K562 (cell line): ENCODE data around the gene RFX3. TPM values are rescaled to one million over a fixed set of nuclear protein-coding genes. Genes with fewer than 3 reads are reported as not detected.

Experiments used
- ATAC-seq: fragments of 200-7000 bp; cut with Tn5 transposase; 3 replicates; pipeline ENCODE4 v1.9.1; 2020; ENCODE audit warnings: moderate library complexity
- BruUV-seq: library from RNA; stranded (reverse); fragments of 400-500 nt; replicated peaks from 2 replicates; lab custom pipeline; 2021; lab: Mats Ljungman, UMichigan
- CTCF ChIA-PET: fragments of 300-600 bp; formaldehyde crosslinking; extraction: SDS; loops from one replicate; lab custom pipeline; 2021; ENCODE audit warnings: low intra/inter-chr PET ratio; lab: Yijun Ruan, JAX
- POLR2A ChIA-PET: fragments of 300-600, 350-650 bp; sonication (Branson Sonifier 250); formaldehyde crosslinking; extraction: SDS; loops from one replicate; lab custom pipeline; 2021; ENCODE audit warnings: antibody characterized with exemption, inconsistent platforms; lab: Yijun Ruan, JAX
- DNase-seq, 4 experiments: peaks; one replicate each; pipeline versions ENCODE4 v3.0.0 to v3.0.0-alpha.2; 2011 to 2018; ENCODE audit warnings: low spot score in 3 of 4, mixed read lengths in 3 of 4; ENCODE audit errors: extremely low read depth in 1 of 4
- FAIRE-seq: peaks from 2 replicates; lab custom pipeline; 2011; peaks lifted over from hg19 to GRCh38; lab: Jason Lieb, UNC
- H2AFZ ChIP-seq: 2 replicates; pipeline ENCODE4 v1.6.0; 2011; ENCODE audit warnings: low read depth, low read length, control low read depth, inconsistent platforms
- H3K27ac ChIP-seq: fragments of 200-600 bp; 3 replicates; pipeline ENCODE4 v1.8.0; 2011; ENCODE audit warnings: low read depth, mild to moderate bottlenecking, control low read depth, inconsistent platforms, low read length, moderate library complexity, mixed read lengths; ENCODE audit errors: extremely low read depth
- H3K27me3 ChIP-seq, 2 experiments: fragments of 300-600 bp in 1 of 2; 2 replicates in 1 of 2; 3 replicates in 1 of 2; pipeline versions ENCODE4 v1.6.0 to v1.8.0; 2011; ENCODE audit warnings: inconsistent platforms in 2 of 2, low read length in 2 of 2, mild to moderate bottlenecking in 1 of 2, mixed read lengths in 1 of 2, moderate library complexity in 1 of 2; ENCODE audit not compliant: control insufficient read depth in 2 of 2, insufficient read depth in 2 of 2
- H3K36me3 ChIP-seq: fragments of 300-600 bp; 3 replicates; pipeline ENCODE4 v1.8.0; 2011; ENCODE audit warnings: mild to moderate bottlenecking, low read length, inconsistent platforms; ENCODE audit not compliant: control insufficient read depth, insufficient read depth
- H3K4me1 ChIP-seq, 2 experiments: fragments of 200-600 bp in 1 of 2; replicated peaks in 1 of 2; 2 replicates in 1 of 2; 3 replicates in 1 of 2; pipeline versions ENCODE4 v1.5.1 to v1.8.0; 2011; ENCODE audit warnings: inconsistent platforms in 2 of 2, low read length in 2 of 2, mild to moderate bottlenecking in 1 of 2, mixed read lengths in 1 of 2, moderate library complexity in 1 of 2; ENCODE audit not compliant: control insufficient read depth in 2 of 2, insufficient read depth in 2 of 2
- H3K4me2 ChIP-seq: 2 replicates; pipeline ENCODE4 v1.6.1; 2011; ENCODE audit warnings: low read length, control low read depth, inconsistent platforms, mixed read lengths; ENCODE audit not compliant: insufficient read depth
- H3K4me3 ChIP-seq: fragments of 200-600 bp; sonication (generic), shearing (Covaris generic); 2 replicates; pipeline ENCODE4 v1.5.1; 2016; ENCODE audit warnings: control low read depth, inconsistent platforms
- H3K79me2 ChIP-seq: fragments of 200-600 bp; 3 replicates; pipeline ENCODE4 v1.8.0; 2011; ENCODE audit warnings: low read length, inconsistent platforms; ENCODE audit not compliant: control insufficient read depth, insufficient read depth
- H3K9ac ChIP-seq, 2 experiments: 2 replicates each; pipeline versions ENCODE4 v1.6.0 to v1.6.1; 2011; ENCODE audit warnings: low read depth in 2 of 2, low read length in 2 of 2, control low read depth in 1 of 2, inconsistent platforms in 1 of 2, mild to moderate bottlenecking in 1 of 2, mixed read lengths in 1 of 2; ENCODE audit not compliant: insufficient read depth in 1 of 2
- H3K9me1 ChIP-seq: one replicate; pipeline ENCODE4 v1.6.0; 2011; ENCODE audit warnings: inconsistent platforms, mild to moderate bottlenecking, low read length, moderate library complexity; ENCODE audit not compliant: control insufficient read depth, insufficient read depth
- H3K9me3 ChIP-seq: replicated peaks from 2 replicates; pipeline ENCODE4 v1.5.1; 2011; ENCODE audit warnings: low read depth, low read length, inconsistent platforms; ENCODE audit not compliant: control insufficient read depth, insufficient read depth
- H4K20me1 ChIP-seq: replicated peaks from 2 replicates; pipeline ENCODE4 v1.6.1; 2011; ENCODE audit warnings: low read length, inconsistent platforms, mixed read lengths; ENCODE audit not compliant: control insufficient read depth, insufficient read depth
- KDM2B ChIP-seq: fragments of 250-450 bp; sonication (Bioruptor Pico); IDR thresholded peaks from 2 replicates; pipeline ENCODE4 v1.8.0; 2021; ENCODE audit warnings: mild to moderate bottlenecking, moderate library complexity
- MAFK ChIP-seq: IDR thresholded peaks from 2 replicates; pipeline ENCODE4 v1.6.1; 2011; ENCODE audit warnings: low read length, improper control_type of control experiment
- MCM5 ChIP-seq: fragments of 450-650 bp; IDR thresholded peaks from 2 replicates; pipeline ENCODE4 v1.6.1; 2016; ENCODE audit warnings: low read depth
- PCBP1 ChIP-seq: fragments of 200-400 bp; formaldehyde crosslinking; IDR thresholded peaks from 2 replicates; pipeline ENCODE4 v1.6.1; 2018; ENCODE audit warnings: mild to moderate bottlenecking, low read depth, low read length; ENCODE audit not compliant: poor library complexity, severe bottlenecking
- PTTG1 ChIP-seq: fragments of 450-650 bp; IDR thresholded peaks from 2 replicates; pipeline ENCODE4 v1.6.1; 2016; ENCODE audit warnings: low read depth, mild to moderate bottlenecking, missing genetic modification characterization, missing compliant biosample characterization
- ZFPM2 ChIP-seq: fragments of 250-450 bp; sonication (Bioruptor Pico); IDR thresholded peaks from 2 replicates; pipeline ENCODE4 v1.5.1; 2022; ENCODE audit warnings: mild to moderate bottlenecking
- ZNF133 ChIP-seq: fragments of 250-450 bp; sonication (Bioruptor Pico); IDR thresholded peaks from 2 replicates; pipeline ENCODE4 v1.4.0; 2020; ENCODE audit warnings: mild to moderate bottlenecking
- ZNF3 ChIP-seq: fragments of 250-450 bp; sonication (Bioruptor Pico); IDR thresholded peaks from 2 replicates; pipeline ENCODE4 v1.5.0; 2021; ENCODE audit warnings: mild to moderate bottlenecking, moderate library complexity
- ZNF347 ChIP-seq: fragments of 450-650 bp; formaldehyde crosslinking; IDR thresholded peaks from 2 replicates; pipeline ENCODE4 v1.4.0; 2020; ENCODE audit warnings: low read depth, mild to moderate bottlenecking, moderate library complexity
- ZNF384 ChIP-seq: IDR thresholded peaks from 2 replicates; pipeline ENCODE4 v1.6.1; 2012; ENCODE audit warnings: low read depth, low read length, improper control_type of control experiment
- ZNF707 ChIP-seq: fragments of 250-450 bp; sonication (Bioruptor Pico); conservative IDR thresholded peaks from 2 replicates; pipeline ENCODE4 v1.8.0; 2022; ENCODE audit warnings: inconsistent platforms, mild to moderate bottlenecking, moderate library complexity
- WGBS: fragments of 100-300 bp; shearing (Covaris generic); methylation state at CpG from one replicate; pipeline ENCODE4 v1.1.6; 2016; ENCODE audit warnings: low coverage, mixed read lengths; ENCODE audit not compliant: insufficient coverage; ENCODE audit errors: missing lambda C conversion rate; 5-methylcytosine and 5-hydroxymethylcytosine counted together
- in situ Hi-C: fragments of 300-500 bp; cut with MboI; formaldehyde crosslinking; loops from 4 replicates; pipeline ENCODE4 v1.15.0; 2018; ENCODE audit warnings: inconsistent platforms, mixed read lengths
- intact Hi-C: fragments of 100-400 bp; cut with micrococcal nuclease; formaldehyde crosslinking; loops from 2 replicates; pipeline ENCODE4 v1.14.2; 2022
- polyA plus RNA-seq, 8 experiments: library from polyadenylated mRNA; depleted of rRNA in 4 of 8; stranded (reverse) in 5 of 8; unstranded in 3 of 8; fragments of >200 nt; fragmentation: Nextera tagmentation in 2 of 8; fragmentation: Illumina TruSeq in 1 of 8; extraction: Ambion mirVana in 2 of 8; extraction: Trizol in 1 of 8; gene quantifications; 2 replicates each; pipeline versions ENCODE4 v1.2.1 to v1.2.3, GENCODE V29; 2011 to 2014; ENCODE audit warnings: inconsistent platforms in 1 of 8, missing spikeins in 1 of 8
- total RNA-seq, 7 experiments: library from RNA; depleted of rRNA in 6 of 7; stranded (reverse); fragments of >200 nt in 6 of 7; fragmentation: Illumina TruSeq in 2 of 7; extraction: Trizol in 2 of 7; gene quantifications; 2 replicates each; pipeline versions ENCODE4 v1.2.1 to v1.2.3, GENCODE V29; 2011 to 2021; ENCODE audit warnings: low replicate concordance in 1 of 7
- TF ChIP-seq, protein P1 (sequence below), 2 experiments: fragments of 450-650 bp; conservative IDR thresholded peaks; 2 replicates each; pipeline ENCODE4 v1.6.1; 2017; ENCODE audit warnings: mild to moderate bottlenecking in 2 of 2, moderate library complexity in 2 of 2
- TF ChIP-seq, protein P2 (sequence below): fragments of 450-650 bp; conservative IDR thresholded peaks from 2 replicates; pipeline ENCODE4 v1.6.1; 2016; ENCODE audit warnings: missing genetic modification characterization, low read depth, mild to moderate bottlenecking, control low read depth, missing compliant biosample characterization
- TF ChIP-seq, protein P3 (sequence below): fragments of 450-650 bp; IDR thresholded peaks from one replicate; pipeline ENCODE4 v1.6.1; 2018; ENCODE audit warnings: mild to moderate bottlenecking, moderate library complexity; ENCODE audit not compliant: partially characterized antibody
- TF ChIP-seq, protein P4 (sequence below): fragments of 150-350 bp; IDR thresholded peaks from 2 replicates; pipeline ENCODE4 v1.6.1; 2014; ENCODE audit warnings: low read depth, mild to moderate bottlenecking, low read length, borderline replicate concordance

The RFX3 gene
- total and polyA plus RNA-seq, 9 of the 15 experiments (the other 6 are each of a cell fraction or from before 2014, with no cell fraction given) = 0.86 to 4.9 (median 2.0) TPM

DNA sequence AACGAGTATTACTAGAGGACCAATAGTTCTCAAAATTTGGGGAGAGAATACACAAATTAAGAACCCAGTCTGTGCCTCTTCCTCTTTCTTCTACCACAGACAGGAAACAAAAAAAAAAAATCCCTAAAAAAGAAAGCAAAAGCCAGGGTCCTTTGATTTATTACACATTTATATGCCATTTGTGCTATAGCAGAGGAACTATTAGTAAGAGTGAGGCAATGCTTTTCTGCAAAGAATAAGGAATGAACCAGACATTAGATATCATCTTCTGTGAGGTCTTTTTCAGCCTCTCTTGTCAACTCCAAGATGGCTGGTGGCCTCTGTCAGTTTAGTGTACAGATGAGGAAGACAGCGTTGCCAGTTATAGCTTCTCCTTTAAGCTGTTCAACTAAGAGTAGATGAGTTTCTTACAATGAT lies 127.6 kb downstream of the RFX3 start (continued):
- TF ChIP-seq, protein P1, sequence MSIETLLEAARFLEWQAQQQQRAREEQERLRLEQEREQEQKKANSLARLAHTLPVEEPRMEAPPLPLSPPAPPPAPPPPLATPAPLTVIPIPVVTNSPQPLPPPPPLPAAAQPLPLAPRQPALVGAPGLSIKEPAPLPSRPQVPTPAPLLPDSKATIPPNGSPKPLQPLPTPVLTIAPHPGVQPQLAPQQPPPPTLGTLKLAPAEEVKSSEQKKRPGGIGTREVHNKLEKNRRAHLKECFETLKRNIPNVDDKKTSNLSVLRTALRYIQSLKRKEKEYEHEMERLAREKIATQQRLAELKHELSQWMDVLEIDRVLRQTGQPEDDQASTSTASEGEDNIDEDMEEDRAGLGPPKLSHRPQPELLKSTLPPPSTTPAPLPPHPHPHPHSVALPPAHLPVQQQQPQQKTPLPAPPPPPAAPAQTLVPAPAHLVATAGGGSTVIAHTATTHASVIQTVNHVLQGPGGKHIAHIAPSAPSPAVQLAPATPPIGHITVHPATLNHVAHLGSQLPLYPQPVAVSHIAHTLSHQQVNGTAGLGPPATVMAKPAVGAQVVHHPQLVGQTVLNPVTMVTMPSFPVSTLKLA (conservative IDR thresholded peaks at IDR 0.05) = no peak
- TF ChIP-seq, protein P2, sequence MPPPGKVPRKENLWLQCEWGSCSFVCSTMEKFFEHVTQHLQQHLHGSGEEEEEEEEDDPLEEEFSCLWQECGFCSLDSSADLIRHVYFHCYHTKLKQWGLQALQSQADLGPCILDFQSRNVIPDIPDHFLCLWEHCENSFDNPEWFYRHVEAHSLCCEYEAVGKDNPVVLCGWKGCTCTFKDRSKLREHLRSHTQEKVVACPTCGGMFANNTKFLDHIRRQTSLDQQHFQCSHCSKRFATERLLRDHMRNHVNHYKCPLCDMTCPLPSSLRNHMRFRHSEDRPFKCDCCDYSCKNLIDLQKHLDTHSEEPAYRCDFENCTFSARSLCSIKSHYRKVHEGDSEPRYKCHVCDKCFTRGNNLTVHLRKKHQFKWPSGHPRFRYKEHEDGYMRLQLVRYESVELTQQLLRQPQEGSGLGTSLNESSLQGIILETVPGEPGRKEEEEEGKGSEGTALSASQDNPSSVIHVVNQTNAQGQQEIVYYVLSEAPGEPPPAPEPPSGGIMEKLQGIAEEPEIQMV = no peak
- TF ChIP-seq PCBP1 (no peak), PTTG1 (tag) (no peak), ZNF347 (CRISPR knock-in tag) (no peak), ZNF384 (no peak)

DNA sequence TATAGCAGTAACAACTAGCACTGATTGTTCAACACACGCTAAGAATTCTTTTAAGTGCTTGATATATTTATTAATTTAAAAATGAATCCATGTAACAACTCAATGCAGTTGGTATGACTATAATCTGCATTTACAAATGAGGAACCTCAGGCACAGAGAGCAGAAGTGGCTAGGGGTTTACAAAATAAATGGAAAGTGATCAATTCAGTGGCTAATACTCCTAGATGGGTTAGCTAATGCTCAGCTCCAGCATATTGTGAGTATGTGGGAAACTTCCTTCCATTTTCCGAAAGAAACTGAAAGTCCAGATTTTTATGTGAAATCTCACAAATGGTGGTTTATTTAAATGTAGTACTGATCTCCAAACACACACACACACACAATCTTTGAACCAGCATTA lies 128.0 kb downstream of the RFX3 start:
- Histone ChIP-seq H3K27ac (no peak overlapping the region), H3K9me3 (no peaks in the 10 kb centered on the region), H3K9me1 (no peaks in the 10 kb centered on the region), H3K79me2 (no peaks in the 10 kb centered on the region), H3K9ac (no peak overlapping the region), H3K4me1 (no peaks in the 10 kb centered on the region), H4K20me1 (no peaks in the 10 kb centered on the region), H2AFZ (no peak overlapping the region), H3K4me3 (no peak overlapping the region), H3K4me2 (no peak overlapping the region), H3K27me3 (no peaks in the 10 kb centered on the region), H3K36me3 (no peaks in the 10 kb centered on the region)
- in situ Hi-C loops (no loop called here), intact Hi-C loops (no loop called here)
- DNase-seq = no peak
- no peak for FAIRE-seq
- ChIA-PET POLR2A (no interaction called here), CTCF (no interaction called here)
- 55% methylated on average over 2 of the region's 2 CpGs for WGBS
- BruUV-seq = no TSS peak
- no peak for ATAC-seq
- TF ChIP-seq ZNF707 (CRISPR knock-in tag) (no peak), ZNF3 (CRISPR knock-in tag) (no peak), KDM2B (CRISPR knock-in tag) (no peak), MAFK (no peak), ZFPM2 (CRISPR knock-in tag) (no peak), ZNF133 (CRISPR knock-in tag) (no peak), MCM5 (no peak)
- TF ChIP-seq, protein P3, sequence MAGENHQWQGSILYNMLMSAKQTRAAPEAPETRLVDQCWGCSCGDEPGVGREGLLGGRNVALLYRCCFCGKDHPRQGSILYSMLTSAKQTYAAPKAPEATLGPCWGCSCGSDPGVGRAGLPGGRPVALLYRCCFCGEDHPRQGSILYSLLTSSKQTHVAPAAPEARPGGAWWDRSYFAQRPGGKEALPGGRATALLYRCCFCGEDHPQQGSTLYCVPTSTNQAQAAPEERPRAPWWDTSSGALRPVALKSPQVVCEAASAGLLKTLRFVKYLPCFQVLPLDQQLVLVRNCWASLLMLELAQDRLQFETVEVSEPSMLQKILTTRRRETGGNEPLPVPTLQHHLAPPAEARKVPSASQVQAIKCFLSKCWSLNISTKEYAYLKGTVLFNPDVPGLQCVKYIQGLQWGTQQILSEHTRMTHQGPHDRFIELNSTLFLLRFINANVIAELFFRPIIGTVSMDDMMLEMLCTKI = no peak
- TF ChIP-seq, protein P4, sequence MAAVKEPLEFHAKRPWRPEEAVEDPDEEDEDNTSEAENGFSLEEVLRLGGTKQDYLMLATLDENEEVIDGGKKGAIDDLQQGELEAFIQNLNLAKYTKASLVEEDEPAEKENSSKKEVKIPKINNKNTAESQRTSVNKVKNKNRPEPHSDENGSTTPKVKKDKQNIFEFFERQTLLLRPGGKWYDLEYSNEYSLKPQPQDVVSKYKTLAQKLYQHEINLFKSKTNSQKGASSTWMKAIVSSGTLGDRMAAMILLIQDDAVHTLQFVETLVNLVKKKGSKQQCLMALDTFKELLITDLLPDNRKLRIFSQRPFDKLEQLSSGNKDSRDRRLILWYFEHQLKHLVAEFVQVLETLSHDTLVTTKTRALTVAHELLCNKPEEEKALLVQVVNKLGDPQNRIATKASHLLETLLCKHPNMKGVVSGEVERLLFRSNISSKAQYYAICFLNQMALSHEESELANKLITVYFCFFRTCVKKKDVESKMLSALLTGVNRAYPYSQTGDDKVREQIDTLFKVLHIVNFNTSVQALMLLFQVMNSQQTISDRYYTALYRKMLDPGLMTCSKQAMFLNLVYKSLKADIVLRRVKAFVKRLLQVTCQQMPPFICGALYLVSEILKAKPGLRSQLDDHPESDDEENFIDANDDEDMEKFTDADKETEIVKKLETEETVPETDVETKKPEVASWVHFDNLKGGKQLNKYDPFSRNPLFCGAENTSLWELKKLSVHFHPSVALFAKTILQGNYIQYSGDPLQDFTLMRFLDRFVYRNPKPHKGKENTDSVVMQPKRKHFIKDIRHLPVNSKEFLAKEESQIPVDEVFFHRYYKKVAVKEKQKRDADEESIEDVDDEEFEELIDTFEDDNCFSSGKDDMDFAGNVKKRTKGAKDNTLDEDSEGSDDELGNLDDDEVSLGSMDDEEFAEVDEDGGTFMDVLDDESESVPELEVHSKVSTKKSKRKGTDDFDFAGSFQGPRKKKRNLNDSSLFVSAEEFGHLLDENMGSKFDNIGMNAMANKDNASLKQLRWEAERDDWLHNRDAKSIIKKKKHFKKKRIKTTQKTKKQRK = no peak
